Retinal pigment epithelial cell (primary cell): ENCODE data around the gene UBXN1.

Experiments
- DNase-seq: peaks from one replicate; pipeline ENCODE4 v3.0.0-alpha.2; 2010; ENCODE audit warnings: low read depth
- H3K4me3 ChIP-seq: 2 replicates; pipeline ENCODE4 v1.5.1; 2011; ENCODE audit warnings: mild to moderate bottlenecking, low read length, control low read depth, moderate library complexity
- TF ChIP-seq, protein P1 (sequence below): conservative IDR thresholded peaks from 2 replicates; pipeline ENCODE4 v1.5.1; 2011; ENCODE audit warnings: low read depth, low read length, control low read depth, inconsistent platforms

The UBXN1 gene

DNA sequence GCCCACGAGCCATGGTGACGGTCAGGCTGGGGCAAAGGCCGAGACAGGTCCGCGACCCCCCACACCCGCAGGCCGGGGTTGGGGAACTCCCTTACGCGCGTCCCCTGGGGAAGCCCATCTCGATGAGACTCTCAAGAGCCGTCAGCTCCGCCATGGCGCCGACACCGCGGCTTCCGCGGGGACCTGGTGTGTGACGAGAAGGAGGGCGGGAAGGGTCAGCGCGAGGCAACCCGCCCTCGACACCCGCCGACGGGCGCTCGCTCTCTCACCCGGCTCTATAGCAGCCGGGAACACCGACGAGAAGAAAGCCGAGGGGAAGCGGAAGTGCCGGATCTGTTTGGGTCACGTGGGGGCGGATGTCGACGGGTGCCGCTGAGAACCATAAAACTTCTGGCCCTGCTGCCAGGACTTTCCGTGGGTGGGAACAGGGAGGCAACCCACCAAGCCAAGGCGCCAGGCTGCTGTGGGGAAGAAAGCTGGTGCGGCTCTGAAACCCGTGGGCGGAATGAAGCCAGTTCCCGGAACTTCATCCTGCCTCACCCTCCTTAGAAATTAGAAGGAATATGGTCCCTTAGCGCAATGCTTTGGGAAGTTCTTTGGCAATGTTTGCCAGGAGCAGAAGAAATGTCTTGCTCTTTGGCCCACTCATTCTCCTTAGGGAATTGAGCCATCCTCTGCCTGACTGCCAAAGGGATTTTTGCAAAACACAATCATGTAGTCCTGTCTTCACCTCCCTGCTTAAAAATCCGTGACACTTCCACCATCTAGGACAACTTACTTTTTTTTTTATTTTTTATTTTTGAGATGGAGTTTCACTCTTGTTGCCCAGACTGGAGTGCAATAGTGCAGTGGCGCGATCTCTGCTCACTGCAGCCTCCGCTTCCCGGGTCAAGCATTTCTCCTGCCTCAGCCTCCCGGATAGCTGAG is at the start of gene UBXN1:
Gene UBXN1 (minus strand): TSS at position 304 of the 927 bp plus-strand sequence. CDS start 150 bp downstream, at position 154.
- TF ChIP-seq, protein P1, sequence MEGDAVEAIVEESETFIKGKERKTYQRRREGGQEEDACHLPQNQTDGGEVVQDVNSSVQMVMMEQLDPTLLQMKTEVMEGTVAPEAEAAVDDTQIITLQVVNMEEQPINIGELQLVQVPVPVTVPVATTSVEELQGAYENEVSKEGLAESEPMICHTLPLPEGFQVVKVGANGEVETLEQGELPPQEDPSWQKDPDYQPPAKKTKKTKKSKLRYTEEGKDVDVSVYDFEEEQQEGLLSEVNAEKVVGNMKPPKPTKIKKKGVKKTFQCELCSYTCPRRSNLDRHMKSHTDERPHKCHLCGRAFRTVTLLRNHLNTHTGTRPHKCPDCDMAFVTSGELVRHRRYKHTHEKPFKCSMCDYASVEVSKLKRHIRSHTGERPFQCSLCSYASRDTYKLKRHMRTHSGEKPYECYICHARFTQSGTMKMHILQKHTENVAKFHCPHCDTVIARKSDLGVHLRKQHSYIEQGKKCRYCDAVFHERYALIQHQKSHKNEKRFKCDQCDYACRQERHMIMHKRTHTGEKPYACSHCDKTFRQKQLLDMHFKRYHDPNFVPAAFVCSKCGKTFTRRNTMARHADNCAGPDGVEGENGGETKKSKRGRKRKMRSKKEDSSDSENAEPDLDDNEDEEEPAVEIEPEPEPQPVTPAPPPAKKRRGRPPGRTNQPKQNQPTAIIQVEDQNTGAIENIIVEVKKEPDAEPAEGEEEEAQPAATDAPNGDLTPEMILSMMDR, result no peak
- H3K4me3 ChIP-seq, result peak within 1 kb of the TSS; percentile 95
- DNase-seq, result no peak

GRCh38 chr11:62728171-62728988 is 49.5 kb upstream of the UBXN1 start, which contains the start of gene TTC9C:
Gene TTC9C (plus strand): TSS chr11:62728486. CDS start chr11:62728849, 363 bp downstream.
- peak; percentile 46 for DNase-seq
- TF ChIP-seq, protein P1, result no peak
- H3K4me3 ChIP-seq, result peak within 1 kb of the TSS; percentile 84

GRCh38 chr11:62727872-62728170 is 48.9 kb upstream of the UBXN1 start:
- H3K4me3 ChIP-seq, result peak overlapping the region; percentile 84
- TF ChIP-seq, protein P1, result no peak

DNA sequence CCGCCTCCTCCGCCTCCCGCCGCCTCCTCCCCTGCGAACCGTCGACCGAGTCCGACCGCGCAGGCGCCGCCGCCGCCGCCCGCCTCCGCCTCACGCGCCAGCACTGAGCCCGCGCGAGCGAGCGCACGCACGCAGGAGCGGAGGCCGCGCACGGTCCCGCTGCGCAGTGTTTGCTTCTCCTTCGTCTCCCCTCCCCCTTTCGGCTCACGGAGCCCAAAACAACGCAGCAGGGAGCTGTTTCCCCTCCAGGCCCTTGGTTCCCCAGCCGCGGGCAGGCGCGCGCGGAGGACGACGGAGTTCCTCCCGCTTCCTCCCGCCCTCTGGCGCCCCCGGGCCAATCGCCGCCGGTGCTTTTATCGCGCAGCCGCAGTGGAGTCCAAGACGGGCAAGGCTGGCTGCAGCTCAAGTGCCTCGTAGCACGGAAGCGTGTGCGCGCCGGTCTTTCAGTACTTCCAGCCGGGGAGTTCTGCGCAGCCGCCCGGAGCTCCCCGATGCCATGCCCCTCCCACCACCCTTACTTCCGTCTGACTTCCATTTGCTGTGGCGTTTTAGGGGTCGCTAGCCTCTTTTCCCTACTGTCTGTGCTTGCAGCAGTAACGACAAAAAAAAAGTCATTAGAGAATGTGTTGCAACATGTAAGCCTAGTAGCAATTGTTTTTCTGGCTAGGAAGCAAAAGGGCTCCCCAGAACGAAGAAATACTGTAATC is 48.4 kb upstream of the UBXN1 start, which contains the start of gene HNRNPUL2:
Gene HNRNPUL2 (minus strand): TSS at position 293 of the 707 bp plus-strand sequence. CDS start 301 bp downstream, outside the sequence.
- peak; percentile 96 for DNase-seq
- peak within 1 kb of the TSS; percentile 84 for H3K4me3 ChIP-seq
- TF ChIP-seq, protein P1, result peak; percentile 22

More at GRCh38 chr11:62727872-62728170, 48.9 kb upstream of the UBXN1 start:
- DNase-seq, result peak; percentile 90

- H3K4me3 ChIP-seq, result peak overlapping the region; percentile 84
- TF ChIP-seq, protein P1, result no peak
Observed at GRCh38 chr11:62726915-62727164, 48.0 kb upstream of the UBXN1 start.

DNA sequence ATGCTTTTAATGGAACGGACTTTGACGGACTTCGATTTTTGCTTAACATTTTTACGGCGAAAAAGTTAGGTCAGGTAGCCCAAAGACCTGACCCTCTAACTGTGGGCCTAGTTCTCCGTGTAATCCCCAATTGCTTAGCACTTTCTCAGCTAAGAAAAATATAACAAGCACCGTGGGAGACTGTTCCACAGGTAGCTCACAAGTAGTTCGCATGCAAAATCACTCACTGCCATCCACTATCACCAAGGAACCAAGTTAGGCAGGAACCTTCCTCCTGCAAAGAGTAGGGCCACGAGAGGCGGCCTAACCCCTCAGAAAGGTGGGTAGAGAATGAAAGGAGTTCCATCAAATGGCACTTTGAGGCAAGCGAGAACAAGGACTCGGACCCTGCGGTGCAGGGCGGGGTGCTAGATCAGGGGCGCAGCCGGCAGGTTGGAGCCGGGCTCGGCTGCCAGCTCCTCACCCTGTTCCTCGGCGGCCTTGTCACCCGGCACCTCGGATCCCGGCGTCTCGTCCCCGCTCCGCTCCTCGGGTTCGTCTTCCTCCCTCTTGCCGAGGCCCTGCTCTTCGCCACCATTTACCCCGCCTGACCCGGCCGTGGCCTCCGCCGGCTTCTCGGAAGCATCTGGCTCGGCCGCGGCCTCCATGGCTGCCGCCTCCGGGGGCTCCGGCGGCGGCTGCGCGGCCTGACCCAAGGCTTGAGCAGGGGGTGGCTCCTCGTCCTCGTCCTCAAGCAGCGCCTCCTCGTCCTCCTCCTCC is 47.5 kb upstream of the UBXN1 start:
- TF ChIP-seq, protein P1, result no peak
- DNase-seq, result no peak
- H3K4me3 ChIP-seq, result peak overlapping the region; percentile 84

More at GRCh38 chr11:62726915-62727164, 48.0 kb upstream of the UBXN1 start:
- no peak for DNase-seq
